ENCODE measurements around the gene NIPAL4. TPM values are rescaled to one million over a fixed set of nuclear protein-coding genes. Genes with fewer than 3 reads are reported as not detected.

NIPAL4 gene
- total and polyA plus RNA-seq, 2 donors (not counting 3 experiments of a cell fraction or from before 2014, with no cell fraction given), result not detected

DNA sequence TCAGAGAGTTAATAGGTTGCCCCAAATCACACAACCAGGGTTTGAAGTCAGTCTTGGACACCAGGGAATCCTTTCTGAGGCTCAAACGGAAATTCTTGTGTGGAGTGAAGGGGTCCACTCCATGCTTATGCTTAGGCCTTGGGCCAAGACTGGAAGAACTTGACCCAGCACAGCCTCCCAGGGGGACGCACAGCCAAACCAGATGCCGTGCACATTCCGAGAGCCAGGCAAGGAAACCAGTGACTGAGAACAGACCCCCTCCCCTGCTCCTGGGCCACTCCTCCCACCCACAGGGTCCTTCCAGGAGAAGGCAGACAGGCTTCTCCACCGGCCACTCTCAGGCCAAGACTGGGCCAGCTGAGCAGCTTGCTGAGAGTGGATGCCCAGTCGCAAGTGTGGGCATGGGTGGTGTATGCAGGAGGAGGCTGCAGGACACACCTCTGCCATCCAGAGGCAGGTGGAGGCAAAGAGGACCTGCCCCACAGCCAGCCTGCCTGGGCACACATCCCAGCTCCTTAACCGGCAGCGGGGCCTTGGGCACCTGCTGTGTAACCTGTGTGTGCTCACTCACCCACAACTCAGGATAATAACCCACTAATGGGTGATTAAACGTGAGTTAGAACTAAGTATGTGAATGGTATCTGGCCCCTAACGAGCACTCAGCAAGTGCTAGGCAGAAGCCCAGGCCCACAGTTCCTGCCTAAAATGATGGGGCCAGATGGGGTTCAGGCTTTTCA is 38.0 kb downstream of the NIPAL4 start:
- no peaks in the 10 kb centered on the region for H3K79me2 ChIP-seq (ENCODE audit: control insufficient read depth, insufficient read depth, low read length)
- H3K27ac ChIP-seq (ENCODE audit: insufficient read depth, low read depth, low read length), result no peak overlapping the region
- H2AFZ ChIP-seq (ENCODE audit: low read depth, low read length), result no peak overlapping the region
- intact Hi-C loops (cut with micrococcal nuclease) (no loop called here), dilution Hi-C loops (cut with MboI; ENCODE audit: extremely low pct_ligation_motif_present, low sequenced_read_pairs) (loop anchor here (25.0 kb wide), 1 partner anchor 161 kb away; a partner anchor contains a TSS)
- DNase-seq (ENCODE audit: low read depth, low spot score) (no peak), FAIRE-seq (no peak)
- no peak overlapping the region for H3K4me2 ChIP-seq (ENCODE audit: insufficient read depth, low read length)
- TF ChIP-seq POLR2AphosphoS5 (IDR thresholded peaks at IDR 0.05; ENCODE audit: insufficient read depth, low read depth, low read length), result no peak
- TF ChIP-seq JUN (IDR thresholded peaks at IDR 0.05; ENCODE audit: borderline replicate concordance, insufficient read depth, insufficient read length, low read depth), result no peak
- no peak for TF ChIP-seq MAX (IDR thresholded peaks at IDR 0.05; ENCODE audit: insufficient read depth, insufficient read length)
- TF ChIP-seq, protein P1, sequence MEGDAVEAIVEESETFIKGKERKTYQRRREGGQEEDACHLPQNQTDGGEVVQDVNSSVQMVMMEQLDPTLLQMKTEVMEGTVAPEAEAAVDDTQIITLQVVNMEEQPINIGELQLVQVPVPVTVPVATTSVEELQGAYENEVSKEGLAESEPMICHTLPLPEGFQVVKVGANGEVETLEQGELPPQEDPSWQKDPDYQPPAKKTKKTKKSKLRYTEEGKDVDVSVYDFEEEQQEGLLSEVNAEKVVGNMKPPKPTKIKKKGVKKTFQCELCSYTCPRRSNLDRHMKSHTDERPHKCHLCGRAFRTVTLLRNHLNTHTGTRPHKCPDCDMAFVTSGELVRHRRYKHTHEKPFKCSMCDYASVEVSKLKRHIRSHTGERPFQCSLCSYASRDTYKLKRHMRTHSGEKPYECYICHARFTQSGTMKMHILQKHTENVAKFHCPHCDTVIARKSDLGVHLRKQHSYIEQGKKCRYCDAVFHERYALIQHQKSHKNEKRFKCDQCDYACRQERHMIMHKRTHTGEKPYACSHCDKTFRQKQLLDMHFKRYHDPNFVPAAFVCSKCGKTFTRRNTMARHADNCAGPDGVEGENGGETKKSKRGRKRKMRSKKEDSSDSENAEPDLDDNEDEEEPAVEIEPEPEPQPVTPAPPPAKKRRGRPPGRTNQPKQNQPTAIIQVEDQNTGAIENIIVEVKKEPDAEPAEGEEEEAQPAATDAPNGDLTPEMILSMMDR (IDR thresholded peaks at IDR 0.05; ENCODE audit: extremely low read depth in 1 of 2, insufficient read depth in 1 of 2, low read depth in 1 of 2, low read length in 2 of 2), result no peak
- TF ChIP-seq GATA2 (IDR thresholded peaks at IDR 0.05; ENCODE audit: insufficient read depth, insufficient read length, low read depth, low read length), result no peak
- no peak for TF ChIP-seq MYC (IDR thresholded peaks at IDR 0.05; ENCODE audit: low read depth, low read length)
- TF ChIP-seq POLR2A (IDR thresholded peaks at IDR 0.05; ENCODE audit: low read depth, low read length), result no peak
- no peak for TF ChIP-seq FOS (IDR thresholded peaks at IDR 0.05; ENCODE audit: borderline replicate concordance, insufficient read depth, low read length)
- ChIA-PET POLR2A (no interaction called here), CTCF (interaction anchor here (0.9 kb wide), 1 partner anchor 26 kb away, joined by 3 read pairs; no protein-coding TSS in a partner anchor)
- H3K36me3 ChIP-seq (ENCODE audit: control insufficient read depth in 2 of 2, extremely low read depth in 1 of 2, insufficient read depth in 2 of 2, low read length in 2 of 2), result peaks cover 0 to 2% of the 10 kb centered on the region in 2 experiments
- H3K4me3 ChIP-seq (replicated peaks in 1 of 3; ENCODE audit: insufficient read depth in 1 of 3, low read depth in 1 of 3, low read length in 3 of 3), result no peak overlapping the region
- H3K9ac ChIP-seq (replicated peaks; ENCODE audit: extremely low read depth, insufficient read depth, low read length), result no peak overlapping the region
- no peaks in the 10 kb centered on the region for H3K4me1 ChIP-seq (ENCODE audit: control insufficient read depth, extremely low read depth, insufficient read depth, low read length)
- no TSS peak for BruUV-seq (replicated peaks)
- H4K20me1 ChIP-seq (replicated peaks; ENCODE audit: control insufficient read depth, extremely low read depth, insufficient read depth, low read length), result no peaks in the 10 kb centered on the region
- no peaks in the 10 kb centered on the region for H3K9me3 ChIP-seq (replicated peaks; ENCODE audit: control insufficient read depth, insufficient read depth, low read length)
- H3K27me3 ChIP-seq (ENCODE audit: control insufficient read depth in 2 of 2, insufficient read depth in 2 of 2, low read length in 2 of 2), result no peaks in the 10 kb centered on the region
- H3K9me1 ChIP-seq (replicated peaks; ENCODE audit: control insufficient read depth, extremely low read depth, insufficient read depth, low read length), result no peaks in the 10 kb centered on the region

Data from endothelial cell of umbilical vein (primary cell).